H1 (cell line): ENCODE data around the gene RELL2. TPM values are rescaled to one million over a fixed set of nuclear protein-coding genes. Genes with fewer than 3 reads are reported as not detected.
A peak's percentile ranks its signal among the peaks of the same experiment; 100 is the strongest.

Experiments
- CTCF ChIA-PET: fragments of 300-600 bp; sonication (Branson Sonifier 250); formaldehyde crosslinking; loops from one replicate; lab custom pipeline; 2021; ENCODE audit not compliant: partially characterized antibody; lab: Charles Lee
- POLR2A ChIA-PET: fragments of 300-600 bp; sonication (Branson Sonifier 250); formaldehyde crosslinking; loops from one replicate; lab custom pipeline; 2021; ENCODE audit warnings: inconsistent platforms; ENCODE audit not compliant: partially characterized antibody; lab: Charles Lee
- DNase-seq, 2 experiments: peaks; one replicate each; pipeline versions ENCODE4 v3.0.0 to v3.0.0-alpha.2; 2010 to 2022; ENCODE audit warnings: low spot score in 2 of 2, low read depth in 1 of 2, mixed read lengths in 1 of 2
- FAIRE-seq: peaks from 2 replicates; lab custom pipeline; 2011; peaks lifted over from hg19 to GRCh38; lab: Jason Lieb, UNC
- H2AFZ ChIP-seq: 2 replicates; pipeline ENCODE4 v1.8.1; 2012; ENCODE audit warnings: low read length, inconsistent platforms
- H2AK5ac ChIP-seq: 2 replicates; pipeline ENCODE4 v1.6.1; 2013; ENCODE audit warnings: low read depth, low read length
- H2BK120ac ChIP-seq: replicated peaks from 2 replicates; pipeline ENCODE3; 2013; ENCODE audit warnings: low read depth, low read length, inconsistent platforms
- H2BK12ac ChIP-seq: 2 replicates; pipeline ENCODE4 v1.6.1; 2013; ENCODE audit warnings: low read depth, low read length
- H2BK15ac ChIP-seq: 2 replicates; pipeline ENCODE4 v1.6.1; 2013; ENCODE audit warnings: low read length
- H2BK20ac ChIP-seq: 2 replicates; pipeline ENCODE4 v1.6.1; 2013; ENCODE audit warnings: low read length
- H2BK5ac ChIP-seq: 2 replicates; pipeline ENCODE4 v1.6.1; 2013; ENCODE audit warnings: low read depth, low read length
- H3K14ac ChIP-seq: 2 replicates; pipeline ENCODE4 v1.6.1; 2013; ENCODE audit warnings: inconsistent platforms; ENCODE audit not compliant: insufficient read length
- H3K18ac ChIP-seq: 2 replicates; pipeline ENCODE4 v1.6.1; 2013; ENCODE audit warnings: low read length; ENCODE audit errors: extremely low read depth
- H3K23ac ChIP-seq: 2 replicates; pipeline ENCODE4 v1.6.1; 2013; ENCODE audit warnings: inconsistent platforms; ENCODE audit not compliant: insufficient read length
- H3K23me2 ChIP-seq: 2 replicates; pipeline ENCODE4 v1.6.1; 2013; ENCODE audit warnings: low read depth, low read length
- H3K27ac ChIP-seq: 2 replicates; pipeline ENCODE4 v1.6.1; 2011; ENCODE audit warnings: low read depth, low read length, inconsistent platforms
- H3K27me3 ChIP-seq, 4 experiments: replicated peaks in 1 of 4; 1 replicate in 1 of 4; 2 replicates in 3 of 4; pipeline versions ENCODE4 v1.6.1 to v1.8.1; 2011 to 2013; ENCODE audit warnings: low read length in 3 of 4, mild to moderate bottlenecking in 3 of 4, inconsistent platforms in 2 of 4, mixed read lengths in 2 of 4, moderate library complexity in 1 of 4; ENCODE audit not compliant: control insufficient read depth in 3 of 4, insufficient read depth in 3 of 4; ENCODE audit errors: extremely low read depth in 1 of 4
- H3K36me3 ChIP-seq, 4 experiments: 2 replicates each; pipeline versions ENCODE4 v1.6.1 to v1.8.1; 2011 to 2013; ENCODE audit warnings: mild to moderate bottlenecking in 4 of 4, low read length in 3 of 4, moderate library complexity in 2 of 4, control low read depth in 1 of 4, inconsistent platforms in 1 of 4; ENCODE audit not compliant: insufficient read depth in 4 of 4, control insufficient read depth in 2 of 4
- H3K4ac ChIP-seq: replicated peaks from 2 replicates; pipeline ENCODE3; 2013; ENCODE audit warnings: low read length, low read depth, mixed read lengths, inconsistent platforms; ENCODE audit not compliant: insufficient read length
- H3K4me1 ChIP-seq, 4 experiments: replicated peaks in 1 of 4; 1 replicate in 1 of 4; 2 replicates in 3 of 4; pipeline versions ENCODE4 v1.6.1 to v1.8.1; 2011 to 2013; ENCODE audit warnings: low read length in 3 of 4, inconsistent platforms in 2 of 4, mixed read lengths in 1 of 4; ENCODE audit not compliant: insufficient read depth in 4 of 4, control insufficient read depth in 3 of 4
- H3K4me2 ChIP-seq, 2 experiments: 2 replicates each; pipeline versions ENCODE4 v1.6.1 to v1.8.1; 2011 to 2013; ENCODE audit warnings: low read depth in 2 of 2, low read length in 2 of 2, control low read depth in 1 of 2, inconsistent platforms in 1 of 2, mild to moderate bottlenecking in 1 of 2; ENCODE audit not compliant: insufficient read depth in 1 of 2
- H3K4me3 ChIP-seq, 4 experiments: fragments of 200-600, 300-600 bp in 1 of 4; sonication (generic), shearing (Covaris generic), sonication (Bioruptor Twin) in 1 of 4; 2 replicates each; pipeline versions ENCODE4 v1.5.1 to v1.8.1; 2011 to 2016; ENCODE audit warnings: low read length in 4 of 4, low read depth in 3 of 4, control low read depth in 2 of 4, inconsistent platforms in 2 of 4, mild to moderate bottlenecking in 2 of 4, mixed read lengths in 1 of 4, moderate library complexity in 1 of 4; ENCODE audit not compliant: insufficient read depth in 2 of 4; ENCODE audit errors: extremely low read depth in 1 of 4
- H3K56ac ChIP-seq: replicated peaks from 2 replicates; pipeline ENCODE3; 2013; ENCODE audit warnings: low read depth, mild to moderate bottlenecking, mixed read lengths, low read length, inconsistent platforms; ENCODE audit not compliant: insufficient read length
- H3K79me1 ChIP-seq: 2 replicates; pipeline ENCODE4 v1.6.1; 2013; ENCODE audit warnings: low read depth, low read length, control low read depth
- H3K79me2 ChIP-seq, 2 experiments: 2 replicates each; pipeline versions ENCODE4 v1.6.1 to v1.8.1; 2012 to 2013; ENCODE audit warnings: low read length in 2 of 2, mild to moderate bottlenecking in 2 of 2, inconsistent platforms in 1 of 2; ENCODE audit not compliant: insufficient read depth in 2 of 2, control insufficient read depth in 1 of 2
- H3K9ac ChIP-seq, 4 experiments: replicated peaks in 1 of 4; 1 replicate in 1 of 4; 2 replicates in 3 of 4; pipeline versions ENCODE4 v1.6.1 to v1.8.1; 2011 to 2013; ENCODE audit warnings: low read depth in 3 of 4, low read length in 3 of 4, control low read depth in 2 of 4, mild to moderate bottlenecking in 2 of 4, moderate library complexity in 2 of 4, inconsistent platforms in 1 of 4; ENCODE audit errors: extremely low read depth in 1 of 4
- H3K9me3 ChIP-seq, 2 experiments: 2 replicates each; pipeline versions ENCODE4 v1.6.1 to v1.8.1; 2012 to 2013; ENCODE audit warnings: mild to moderate bottlenecking in 2 of 2, moderate library complexity in 2 of 2, control low read depth in 1 of 2, inconsistent platforms in 1 of 2, low read depth in 1 of 2, low read length in 1 of 2, mixed read lengths in 1 of 2; ENCODE audit not compliant: insufficient read depth in 2 of 2
- H4K20me1 ChIP-seq, 2 experiments: replicated peaks in 1 of 2; 2 replicates each; pipeline versions ENCODE3 to v1.8.1; 2011 to 2013; ENCODE audit warnings: inconsistent platforms in 2 of 2, low read length in 2 of 2, mild to moderate bottlenecking in 1 of 2; ENCODE audit not compliant: insufficient read depth in 2 of 2, control insufficient read depth in 1 of 2
- H4K5ac ChIP-seq: 2 replicates; pipeline ENCODE4 v1.6.1; 2013; ENCODE audit warnings: low read length, low read depth, mixed read lengths, inconsistent platforms; ENCODE audit not compliant: insufficient read length
- H4K8ac ChIP-seq: 2 replicates; pipeline ENCODE4 v1.8.0; 2013; ENCODE audit warnings: mild to moderate bottlenecking, moderate library complexity, low read length, inconsistent platforms; ENCODE audit not compliant: insufficient read depth; ENCODE audit errors: extremely low read depth
- H4K91ac ChIP-seq: replicated peaks from 2 replicates; pipeline ENCODE3; 2013; ENCODE audit warnings: low read length, mixed read lengths, inconsistent platforms; ENCODE audit not compliant: insufficient read length
- BRCA1 ChIP-seq: IDR thresholded peaks from 2 replicates; pipeline ENCODE4 v1.6.1; 2012; ENCODE audit warnings: low read depth, low read length, improper control_type of control experiment
- CBX5 ChIP-seq: fragments of 300-800, 300-1000 bp; sonication (generic); IDR thresholded peaks from 2 replicates; pipeline ENCODE4 v1.7.1; 2016; ENCODE audit warnings: antibody characterized with exemption, low read length, low read depth
- JUND ChIP-seq: IDR thresholded peaks from 2 replicates; pipeline ENCODE4 v1.6.1; 2011; ENCODE audit warnings: mild to moderate bottlenecking, improper control_type of control experiment, low read length
- NANOG ChIP-seq: IDR thresholded peaks from 2 replicates; pipeline ENCODE4 v1.6.1; 2011; ENCODE audit warnings: low read length, low read depth, mild to moderate bottlenecking, inconsistent platforms; ENCODE audit not compliant: insufficient read depth, poor library complexity, severe bottlenecking
- POLR2A ChIP-seq, 2 experiments: IDR thresholded peaks; 1 replicate in 1 of 2; 2 replicates in 1 of 2; pipeline ENCODE4 v1.6.1; 2011; ENCODE audit warnings: low read depth in 2 of 2, low read length in 2 of 2, mild to moderate bottlenecking in 2 of 2; ENCODE audit errors: control extremely low read depth in 1 of 2
- RBBP5 ChIP-seq: IDR thresholded peaks from 2 replicates; pipeline ENCODE4 v1.7.1; 2012; ENCODE audit warnings: low read depth, mild to moderate bottlenecking, inconsistent platforms, low read length, moderate library complexity, borderline replicate concordance
- SAP30 ChIP-seq: fragments of 300-600 bp; sonication (generic); IDR thresholded peaks from 2 replicates; pipeline ENCODE4 v1.7.1; 2012; ENCODE audit warnings: low read length, moderate library complexity, mild to moderate bottlenecking, inconsistent platforms; ENCODE audit not compliant: insufficient read depth, insufficient replicate concordance
- SIX5 ChIP-seq: IDR thresholded peaks from 2 replicates; pipeline ENCODE4 v1.6.1; 2011; ENCODE audit warnings: mild to moderate bottlenecking, low read depth, low read length
- WGBS, 2 experiments: shearing (Covaris generic) in 1 of 2; methylation state at CpG; one replicate each; pipeline versions ENCODE4 v1.1.6 to v1.1.7; 2013 to 2015; ENCODE audit warnings: low lambda C conversion rate in 2 of 2, mixed read lengths in 2 of 2, inconsistent platforms in 1 of 2, low coverage in 1 of 2, missing lambda C conversion rate in 1 of 2; ENCODE audit not compliant: insufficient replicate concordance in 2 of 2, insufficient coverage in 1 of 2, insufficient read length in 1 of 2; ENCODE audit errors: extremely low coverage in 1 of 2, missing lambda C conversion rate in 1 of 2; 5-methylcytosine and 5-hydroxymethylcytosine counted together
- polyA plus RNA-seq, 7 experiments: library from polyadenylated mRNA; depleted of rRNA in 3 of 7; stranded (reverse) in 5 of 7; unstranded in 2 of 7; fragments of >200 nt in 5 of 7; fragments of 200-250 nt in 2 of 7; gene quantifications; 1 replicate in 5 of 7; 2 replicates in 1 of 7; 4 replicates in 1 of 7; pipeline versions ENCODE4 v1.2.1 to v1.2.3, GENCODE V29; 2011 to 2013; ENCODE audit warnings: missing spikeins in 2 of 7, mixed read lengths in 2 of 7
- total RNA-seq: library from RNA; stranded (reverse); fragmentation: NEBNext Ultra II Directional; extraction: Animal tissue kit (Norgen Biotek cat#: 25700); gene quantifications from 2 replicates; pipeline ENCODE4 v1.2.1, GENCODE V29; 2021
- TF ChIP-seq, protein P1 (sequence below): IDR thresholded peaks from 2 replicates; pipeline ENCODE4 v1.6.1; 2011; ENCODE audit warnings: low read length, improper control_type of control experiment

RELL2 gene
- total and polyA plus RNA-seq, 2 of the 8 experiments (the other 6 are each of a cell fraction or from before 2014, with no cell fraction given): 18.6 to 23.7 TPM

DNA sequence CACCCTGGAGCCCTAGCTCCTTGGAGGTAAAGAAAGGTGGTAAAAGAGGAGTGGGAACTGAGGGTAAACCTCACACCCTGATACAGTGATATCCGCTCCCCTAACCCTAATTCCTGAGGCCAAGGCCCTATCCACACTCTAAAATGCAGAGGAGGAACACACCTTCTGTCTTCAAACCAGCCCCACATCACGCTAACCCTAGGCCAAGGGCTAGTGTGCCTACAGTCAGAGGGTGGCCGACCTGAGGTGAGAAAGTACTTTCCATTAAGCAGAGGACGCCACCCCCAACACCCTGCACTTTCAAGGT, 738 bp upstream of the RELL2 start:
- H2AK5ac ChIP-seq: no peak overlapping the region
- H3K27ac ChIP-seq: peak overlapping the region; percentile 86
- peaks cover 0 to 14% (median under 1%) of the 10 kb centered on the region in 4 experiments; a peak in 2 of 8 replicates for H3K36me3 ChIP-seq
- H2BK120ac ChIP-seq: no peak overlapping the region
- H2BK15ac ChIP-seq: no peak overlapping the region
- peaks cover 4 to 13% of the 10 kb centered on the region in 2 experiments for H4K20me1 ChIP-seq
- FAIRE-seq (no peak), DNase-seq (no peak)
- peak overlapping the region; percentile 84 to 99 (median 98) for H3K4me3 ChIP-seq
- H3K14ac ChIP-seq: no peak overlapping the region
- ChIA-PET POLR2A (interaction anchor here (0.6 to 6.8 kb wide), 11 partner anchors 9 to 309 kb away, joined by 3 to 96 read pairs (median 4); partner anchors contain the start of genes DIAPH1 and FCHSD1), CTCF (interaction anchor here (0.7 to 10.3 kb wide), 11 partner anchors 9 to 333 kb away, joined by 3 to 117 read pairs (median 3); partner anchors contain the start of genes DIAPH1, FCHSD1 and RNF14)
- H3K4me2 ChIP-seq: peak overlapping the region; percentile 90 to 97
- no peak overlapping the region for H3K4ac ChIP-seq
- H3K79me2 ChIP-seq: peaks cover 10 to 42% of the 10 kb centered on the region in 2 experiments
- H4K5ac ChIP-seq: no peak overlapping the region
- WGBS, 2 experiments: 15% methylated on average over 4 of the region's 4 CpGs; no CpG with 5 or more reads in 1 of the 2 experiments
- H4K8ac ChIP-seq: no peak overlapping the region
- no peak overlapping the region for H4K91ac ChIP-seq
- no peak overlapping the region for H3K56ac ChIP-seq
- H3K18ac ChIP-seq: peak overlapping the region; percentile 34; the same call in 1 of the 2 replicates
- peaks cover 12% of the 10 kb centered on the region for H3K79me1 ChIP-seq
- peak overlapping the region; percentile 88; the same call in 1 of the 2 replicates for H2BK5ac ChIP-seq
- no peak overlapping the region for H2BK20ac ChIP-seq
- peaks cover 0 to 4% (median 0%) of the 10 kb centered on the region in 4 experiments; a peak in 1 of 7 replicates for H3K27me3 ChIP-seq
- peak overlapping the region; percentile 61; the same call in 1 of the 2 replicates for H2BK12ac ChIP-seq
- peak overlapping the region in 3 of 4 experiments; percentile 49 to 88 (median 85); a peak in 5 of 7 replicates for H3K9ac ChIP-seq
- H3K9me3 ChIP-seq: no peaks in the 10 kb centered on the region
- peaks cover 14% of the 10 kb centered on the region for H3K23me2 ChIP-seq
- H2AFZ ChIP-seq: no peak overlapping the region
- H3K23ac ChIP-seq: no peak overlapping the region
- peaks cover 0 to 5% (median 3%) of the 10 kb centered on the region in 4 experiments; a peak in 5 of 7 replicates for H3K4me1 ChIP-seq
- TF ChIP-seq POLR2A (IDR thresholded peaks at IDR 0.05; ENCODE audit: control extremely low read depth in 1 of 2, low read depth in 2 of 2, low read length in 2 of 2): no peak
- no peak for TF ChIP-seq SIX5
- no peak for TF ChIP-seq JUND
- TF ChIP-seq CBX5: no peak
- TF ChIP-seq BRCA1: no peak
- TF ChIP-seq SAP30: no peak
- TF ChIP-seq, protein P1, sequence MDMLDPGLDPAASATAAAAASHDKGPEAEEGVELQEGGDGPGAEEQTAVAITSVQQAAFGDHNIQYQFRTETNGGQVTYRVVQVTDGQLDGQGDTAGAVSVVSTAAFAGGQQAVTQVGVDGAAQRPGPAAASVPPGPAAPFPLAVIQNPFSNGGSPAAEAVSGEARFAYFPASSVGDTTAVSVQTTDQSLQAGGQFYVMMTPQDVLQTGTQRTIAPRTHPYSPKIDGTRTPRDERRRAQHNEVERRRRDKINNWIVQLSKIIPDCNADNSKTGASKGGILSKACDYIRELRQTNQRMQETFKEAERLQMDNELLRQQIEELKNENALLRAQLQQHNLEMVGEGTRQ: no peak
- no peak for TF ChIP-seq RBBP5
- TF ChIP-seq NANOG: no peak
